GM18519 (cell line): ENCODE measurements around the gene PDE4B.

Experiments used
- ATAC-seq: cut with Tn5 transposase; IDR thresholded peaks from one replicate; pipeline ENCODE4 v1.9.1; 2021; ENCODE audit warnings: mild to moderate bottlenecking, moderate library complexity; ENCODE audit not compliant: unreplicated experiment, low FRiP score

The PDE4B gene

GRCh38 chr1:65792669-65793358 lies at the start of gene PDE4B:
TSS of gene PDE4B (plus strand) at chr1:65792895.
- no peak for ATAC-seq

GRCh38 chr1:65744731-65745130 lies 48.0 kb upstream of the PDE4B start:
- no peak for ATAC-seq

GRCh38 chr1:65751961-65752360 lies 40.7 kb upstream of the PDE4B start:
- ATAC-seq: no peak

GRCh38 chr1:65756616-65757015 lies 36.1 kb upstream of the PDE4B start:
- ATAC-seq: no peak

- no peak for ATAC-seq
Measured at GRCh38 chr1:65757531-65757930, 35.2 kb upstream of the PDE4B start.

- ATAC-seq: no peak
Measured at GRCh38 chr1:65758128-65758527, 34.6 kb upstream of the PDE4B start.

GRCh38 chr1:65759516-65759915 lies 33.2 kb upstream of the PDE4B start:
- ATAC-seq: no peak

GRCh38 chr1:65762081-65762862 lies 30.4 kb upstream of the PDE4B start:
- no peak for ATAC-seq

- no peak for ATAC-seq
Measured at GRCh38 chr1:65764052-65764451, 28.6 kb upstream of the PDE4B start.

GRCh38 chr1:65765631-65766030 lies 27.1 kb upstream of the PDE4B start:
- ATAC-seq: no peak

DNA sequence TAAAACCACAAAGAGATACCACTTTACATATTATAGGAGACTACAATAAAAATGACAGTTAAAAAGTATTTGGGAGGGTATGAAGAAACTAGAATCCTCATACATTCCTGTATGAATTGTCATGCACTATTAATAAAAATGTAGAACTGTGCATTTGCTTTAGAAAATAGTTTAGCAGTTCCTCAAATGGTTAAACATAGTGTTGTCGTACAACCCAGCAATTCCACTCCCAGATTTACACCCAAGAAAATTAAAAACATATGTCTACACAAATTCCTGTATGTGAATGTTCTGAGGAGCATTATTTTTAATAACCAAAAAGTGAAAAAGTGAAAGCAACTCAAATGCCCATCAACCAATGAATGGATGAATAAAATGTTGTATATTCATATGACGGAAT lies 23.1 kb upstream of the PDE4B start:
- ATAC-seq: no peak

- no peak for ATAC-seq
Measured at GRCh38 chr1:65772607-65773006, 20.1 kb upstream of the PDE4B start.

DNA sequence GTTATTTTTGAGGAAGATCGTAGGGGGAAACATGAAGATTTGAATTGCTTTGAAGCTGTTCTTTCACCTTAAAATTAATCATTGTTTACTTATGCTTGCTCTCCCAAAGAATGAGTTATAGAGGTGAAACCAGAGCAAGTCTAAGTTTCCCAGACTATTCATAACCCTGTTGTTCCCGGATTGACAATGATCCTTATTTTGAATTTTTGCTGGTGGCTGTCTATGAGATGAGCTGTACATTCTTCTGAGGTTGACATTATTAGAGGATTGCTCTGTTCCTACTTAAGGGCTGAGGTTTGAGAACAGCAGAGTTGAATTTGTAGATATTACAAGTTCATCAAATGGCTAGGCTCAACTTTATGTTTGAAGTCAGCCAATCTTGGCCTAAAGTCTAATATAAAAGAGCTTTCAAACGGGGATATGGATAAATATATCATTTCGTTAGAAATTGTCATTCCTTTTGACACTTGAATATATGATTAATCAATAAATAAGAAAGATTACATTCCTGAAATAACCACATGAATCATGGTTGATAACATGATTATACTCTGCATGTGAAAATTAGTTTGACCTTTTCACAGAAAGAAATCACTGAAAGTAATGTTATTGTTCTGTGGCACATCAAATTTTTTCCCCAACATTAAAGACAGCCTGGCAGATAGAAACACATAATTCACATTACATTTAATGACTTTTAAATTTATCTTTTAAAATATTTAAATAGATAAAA lies 19.1 kb upstream of the PDE4B start:
- no peak for ATAC-seq

DNA sequence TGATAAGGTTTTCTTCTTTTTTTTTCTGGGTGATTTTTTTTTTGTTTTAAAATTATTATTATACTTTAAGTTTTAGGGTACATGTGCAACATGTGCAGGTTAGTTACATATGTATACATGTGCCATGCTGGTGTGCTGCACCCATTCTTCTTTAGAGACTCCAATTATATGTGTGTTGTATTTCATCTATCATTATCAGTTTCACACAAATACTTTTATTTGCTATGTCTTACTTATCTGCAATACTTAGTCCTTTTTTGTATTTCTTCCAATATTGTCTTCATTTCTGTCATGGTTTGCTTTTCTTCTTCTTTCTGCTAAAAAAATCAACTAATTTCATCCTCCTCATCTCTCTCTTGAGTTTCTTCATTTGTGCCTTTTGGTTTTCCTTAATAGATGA lies 3.9 kb upstream of the PDE4B start:
- ATAC-seq: no peak

GRCh38 chr1:65791396-65791795 lies 1.3 kb upstream of the PDE4B start:
- ATAC-seq: no peak

DNA sequence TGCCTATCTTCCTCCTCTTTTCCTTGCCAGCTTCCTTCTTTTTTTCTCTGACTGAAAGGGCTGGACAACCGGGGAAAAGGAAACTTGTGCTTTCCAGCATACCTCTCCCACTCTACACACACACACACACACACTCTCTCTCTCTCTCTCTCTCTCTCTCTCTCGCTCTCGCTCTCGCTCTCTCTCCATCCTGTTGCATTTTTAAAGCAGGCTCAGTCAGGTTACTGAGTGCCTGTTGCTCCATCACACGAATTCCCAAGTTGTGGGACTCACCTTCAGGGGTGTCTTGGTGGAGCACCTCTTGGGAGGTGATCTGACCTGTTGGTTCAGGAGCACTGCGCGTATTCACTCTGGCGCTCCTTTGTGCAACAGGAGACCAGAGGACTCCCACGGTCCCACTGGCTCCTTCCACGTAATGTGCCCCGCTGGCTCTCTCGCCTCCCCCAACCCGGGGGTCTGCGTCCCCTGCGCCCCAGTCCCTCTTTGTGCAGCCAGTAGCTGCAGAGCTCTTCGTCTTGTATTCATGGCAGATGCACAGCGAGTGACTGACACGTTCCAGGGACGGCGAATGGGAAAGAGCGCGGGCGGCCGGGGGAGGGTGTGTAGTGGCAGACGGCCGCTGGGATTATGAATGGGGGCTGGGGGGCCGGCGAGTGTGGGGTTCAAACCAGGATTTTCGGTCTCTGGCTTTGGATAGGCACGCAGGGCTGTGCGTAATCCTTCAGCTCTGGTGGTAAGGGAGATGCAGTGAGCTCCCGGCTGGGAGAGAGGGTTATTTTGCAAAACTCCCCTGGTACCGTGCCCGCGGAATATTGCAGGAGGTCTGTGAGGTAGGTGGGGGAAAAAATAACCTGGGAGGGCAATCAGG lies 660 bp upstream of the PDE4B start:
- ATAC-seq: no peak

- ATAC-seq: no peak
Measured at GRCh38 chr1:65793359-65793732, 651 bp downstream of the PDE4B start.

DNA sequence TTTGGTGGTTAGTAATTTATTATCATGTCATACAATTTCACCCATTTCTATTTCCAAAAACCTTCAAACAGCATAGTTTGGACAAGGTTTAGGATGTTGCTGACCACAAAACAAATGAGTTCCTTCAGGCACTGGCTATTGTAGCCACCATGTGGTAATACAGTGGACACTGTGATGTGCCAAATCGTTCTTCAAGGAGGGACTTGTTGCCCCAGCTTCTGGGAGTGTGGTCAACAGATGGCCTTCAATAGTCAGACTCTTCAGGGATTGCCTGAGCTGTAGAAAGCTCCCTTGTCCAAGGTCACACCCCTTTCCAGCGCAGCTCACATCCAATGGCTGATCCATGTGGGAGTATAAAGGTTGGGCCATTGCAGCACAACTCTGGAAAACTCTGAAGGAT lies 2.6 kb downstream of the PDE4B start:
- ATAC-seq: no peak

GRCh38 chr1:65799601-65800000 lies 6.9 kb downstream of the PDE4B start:
- ATAC-seq: no peak

GRCh38 chr1:65804584-65804983 lies 11.9 kb downstream of the PDE4B start:
- ATAC-seq: no peak

DNA sequence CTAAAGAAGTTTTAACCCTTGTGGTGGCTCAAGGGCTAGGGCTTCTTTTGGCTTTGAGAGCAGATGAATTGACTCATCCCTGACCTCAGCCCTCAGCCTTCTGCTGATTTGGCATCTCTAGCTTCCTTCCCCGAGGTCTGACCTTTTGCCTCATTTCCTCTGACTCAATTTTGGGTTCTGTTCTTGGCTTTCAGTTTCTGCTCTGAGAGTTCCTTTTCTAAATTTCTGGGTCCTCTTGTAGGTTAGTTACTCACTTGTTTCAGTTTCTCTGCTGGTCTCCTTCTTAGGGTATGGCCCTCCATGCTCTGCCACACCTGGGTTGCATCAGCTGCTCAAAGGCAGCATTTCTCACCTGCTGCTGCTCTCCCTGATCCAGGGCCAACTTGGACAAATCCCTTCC lies 19.4 kb downstream of the PDE4B start:
- peak; percentile 99 for ATAC-seq
